GM18520 (cell line): ENCODE measurements around the gene UGP2.
A peak's percentile ranks its signal among the peaks of the same experiment; 100 is the strongest.

Experiments
- ATAC-seq: cut with Tn5 transposase; IDR thresholded peaks from one replicate; pipeline ENCODE4 v1.9.1; 2021; ENCODE audit not compliant: unreplicated experiment

UGP2 gene

GRCh38 chr2:63863707-63864106 is 22.0 kb downstream of the UGP2 start:
- ATAC-seq = no peak

GRCh38 chr2:63865159-63865799 is 23.6 kb downstream of the UGP2 start:
- no peak for ATAC-seq

DNA sequence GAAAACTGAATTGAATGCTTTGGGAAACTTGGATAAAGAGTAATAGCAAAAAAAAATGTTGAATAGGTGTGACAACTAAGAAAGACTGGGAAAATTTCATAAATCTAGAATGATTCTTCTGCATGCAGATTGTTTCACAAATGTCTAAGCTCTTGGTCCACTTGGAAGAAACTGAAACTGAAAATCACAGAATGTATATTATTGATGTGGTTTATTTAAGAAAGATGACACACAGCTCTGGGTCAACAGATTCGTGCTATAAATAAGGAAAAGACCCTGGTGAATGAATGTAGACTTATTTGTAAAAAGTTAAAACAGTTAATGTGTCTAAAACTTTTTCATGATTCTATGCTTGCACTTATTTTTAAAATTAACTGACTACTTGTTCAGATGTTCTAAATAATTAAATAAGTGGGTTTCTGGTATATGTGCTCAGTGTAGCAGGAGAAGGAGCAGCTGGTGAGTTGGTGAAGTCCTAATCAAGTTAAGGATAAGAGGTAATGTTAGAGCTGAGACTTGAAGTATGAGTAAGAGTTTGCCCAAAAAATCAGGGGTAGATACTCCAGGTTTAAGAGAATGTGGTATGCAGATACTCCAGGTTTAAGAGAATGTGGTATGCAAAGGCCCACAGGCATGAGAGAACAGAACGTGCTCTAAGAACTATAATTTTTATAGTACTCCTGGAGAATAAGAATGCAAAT is 24.5 kb downstream of the UGP2 start:
- no peak for ATAC-seq

DNA sequence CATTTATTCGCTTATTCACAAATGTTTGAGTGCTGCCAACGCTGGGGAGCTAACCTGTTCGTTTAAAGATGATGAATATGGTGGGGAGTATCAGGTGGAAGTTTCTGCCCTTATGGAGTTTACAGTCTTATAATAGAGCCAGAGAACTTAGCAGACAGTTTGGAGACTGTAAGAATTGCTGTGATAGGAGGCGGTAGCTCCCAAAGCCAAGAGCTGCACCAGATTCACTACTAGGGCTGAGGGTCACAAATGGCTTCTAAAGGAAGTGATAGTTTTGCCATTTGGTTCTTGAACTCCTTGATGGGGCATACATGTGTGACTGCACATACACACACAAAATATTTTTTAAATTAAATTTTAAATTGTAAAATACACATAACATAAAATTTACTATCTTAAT is 29.0 kb downstream of the UGP2 start:
- no peak for ATAC-seq

DNA sequence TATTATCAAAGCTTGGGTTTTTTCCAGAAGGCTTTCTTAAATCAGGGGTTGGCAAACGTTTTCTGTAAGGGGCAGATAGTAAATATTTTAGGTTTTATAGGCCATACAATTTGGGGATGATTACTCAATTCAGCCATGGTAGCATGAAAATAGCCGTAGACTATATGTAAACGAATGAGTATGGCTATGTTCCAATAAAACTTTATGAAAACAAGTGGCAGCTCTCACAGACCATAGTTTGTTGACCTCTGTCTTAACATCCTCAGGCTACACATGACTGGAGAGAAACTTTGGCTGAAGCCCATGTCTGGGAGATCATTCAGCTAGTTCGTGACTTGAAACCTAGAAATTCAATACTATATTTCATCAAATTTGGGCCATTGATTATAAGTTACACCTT is 30.2 kb downstream of the UGP2 start:
- ATAC-seq = no peak

DNA sequence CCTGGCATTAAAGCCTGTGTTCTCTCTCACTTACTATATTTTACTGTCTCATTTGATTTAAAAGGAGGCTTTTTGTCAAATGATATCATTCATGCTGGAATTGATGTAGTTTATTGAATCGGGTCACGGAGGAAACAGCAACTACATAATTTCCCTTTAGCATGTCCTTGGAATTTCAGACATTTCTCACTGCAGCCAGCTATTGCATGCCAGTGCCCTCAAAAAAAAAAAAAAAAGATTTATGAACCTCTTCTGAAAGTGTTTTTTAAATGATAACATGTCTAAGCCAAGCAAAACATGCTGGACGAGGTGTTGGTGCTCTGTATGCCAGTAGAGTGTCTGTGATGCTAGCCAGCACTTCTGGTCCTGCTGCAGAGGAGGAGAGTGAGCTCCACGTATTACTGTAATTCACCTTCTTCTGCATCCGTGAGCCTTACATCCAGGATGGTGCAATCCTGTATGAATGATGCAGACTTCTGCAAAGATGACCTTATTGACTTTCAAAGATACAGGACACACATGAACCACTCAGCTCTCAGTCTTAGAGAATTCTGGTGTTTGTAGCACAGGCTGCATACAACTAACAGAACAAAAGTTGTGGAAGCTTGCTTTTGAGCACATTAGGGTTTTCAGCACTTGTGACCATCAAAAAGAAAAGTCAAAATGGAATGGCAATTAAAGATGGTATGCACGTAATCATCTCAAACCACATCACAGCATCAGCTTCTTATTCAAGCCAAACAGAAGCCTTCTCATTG is 31.1 kb downstream of the UGP2 start:
- no peak for ATAC-seq

- no peak for ATAC-seq
These were observed 32.8 kb downstream of the UGP2 start for GRCh38 chr2:63874204-63875130.

GRCh38 chr2:63875131-63875527 is 33.4 kb downstream of the UGP2 start:
- no peak for ATAC-seq

DNA sequence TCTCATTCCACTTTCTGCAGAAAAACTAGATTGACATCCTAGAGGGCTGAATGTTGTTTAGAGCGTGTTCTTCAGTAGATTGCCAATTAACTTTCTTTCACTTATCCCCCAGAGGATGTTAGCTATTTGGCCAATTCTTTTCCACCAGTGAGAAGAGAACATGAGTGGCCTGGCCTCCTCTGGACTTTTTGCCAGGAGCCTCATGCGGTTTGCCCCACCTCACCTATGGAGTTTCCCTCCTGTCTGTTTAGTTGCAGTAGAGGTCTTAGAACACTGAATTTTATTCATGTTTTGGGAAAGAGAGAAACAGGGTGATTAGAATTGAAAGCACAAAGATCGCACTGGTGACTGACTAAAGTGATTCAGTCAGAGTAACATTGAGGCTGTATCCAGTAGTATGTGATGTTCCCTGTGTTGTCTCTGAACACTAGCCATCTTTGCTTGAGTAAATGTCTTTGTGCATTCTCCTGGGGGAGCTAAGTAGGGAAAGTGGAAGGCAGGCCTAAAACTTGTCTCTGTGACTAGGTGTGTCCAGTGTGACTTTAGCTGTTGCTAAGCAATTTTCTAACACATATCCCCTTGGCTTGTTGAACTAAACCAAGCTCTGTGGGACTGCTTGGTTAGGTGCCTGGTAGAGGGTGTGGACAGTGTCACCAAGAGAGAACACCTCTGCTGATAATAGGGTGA is 34.0 kb downstream of the UGP2 start:
- no peak for ATAC-seq

DNA sequence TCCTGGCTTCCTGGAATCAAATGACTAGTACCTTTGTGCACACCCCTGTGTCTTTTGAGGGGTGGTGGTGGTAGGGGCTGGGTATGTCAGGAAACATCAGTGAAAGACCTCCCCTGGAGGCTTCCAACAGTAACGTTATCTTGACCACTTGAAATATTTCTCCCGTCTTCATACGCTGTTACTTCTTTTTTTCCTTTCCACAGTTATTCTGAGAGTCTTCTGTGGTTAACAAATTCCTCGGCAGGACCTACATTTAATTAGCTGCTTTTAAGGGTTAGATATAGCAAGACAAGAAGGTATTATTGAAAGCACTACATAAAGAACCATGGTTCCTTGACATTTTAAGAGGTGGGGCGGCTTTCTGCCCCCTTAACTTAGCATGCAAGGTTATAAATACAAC is 34.6 kb downstream of the UGP2 start:
- no peak for ATAC-seq

DNA sequence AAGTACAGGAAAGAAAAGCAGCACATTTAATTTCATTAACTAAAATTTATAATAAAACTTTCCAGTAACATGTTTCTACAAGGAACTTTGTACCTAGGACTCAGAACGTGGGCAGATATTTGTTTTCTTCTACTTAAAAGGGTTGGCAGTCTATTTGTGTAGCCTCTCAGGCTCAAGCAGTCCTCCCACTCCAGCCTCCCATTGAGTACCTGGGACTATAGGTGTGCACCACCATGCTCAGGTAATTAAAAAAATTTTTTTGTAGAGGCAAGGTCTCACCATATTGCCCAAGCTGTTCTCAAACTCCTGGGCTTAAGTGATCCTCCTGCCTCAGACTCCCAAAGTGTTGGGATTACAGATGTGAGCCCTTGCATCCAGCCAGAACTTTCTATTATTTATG is 36.8 kb downstream of the UGP2 start:
- no peak for ATAC-seq

GRCh38 chr2:63879876-63880433 is 38.3 kb downstream of the UGP2 start:
- no peak for ATAC-seq

DNA sequence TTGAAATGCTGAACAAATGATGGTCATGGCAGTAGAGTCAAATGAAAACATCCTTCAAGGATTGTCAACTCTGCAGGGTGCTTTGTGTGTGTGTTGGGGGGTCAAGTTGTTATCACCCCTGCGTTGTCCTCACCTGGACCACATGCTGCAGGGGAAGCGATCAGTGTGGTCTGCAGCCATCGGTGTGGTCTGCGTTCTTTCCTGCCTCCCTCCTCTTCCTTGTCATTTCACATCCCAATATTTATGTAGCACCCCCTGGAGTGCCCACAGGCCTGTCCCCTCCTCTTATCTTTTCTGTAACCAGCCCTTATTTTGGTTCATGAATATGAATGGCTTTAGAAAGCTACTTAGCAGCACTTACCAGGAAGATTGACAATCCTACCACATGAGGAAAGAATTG is 38.9 kb downstream of the UGP2 start:
- ATAC-seq = no peak

DNA sequence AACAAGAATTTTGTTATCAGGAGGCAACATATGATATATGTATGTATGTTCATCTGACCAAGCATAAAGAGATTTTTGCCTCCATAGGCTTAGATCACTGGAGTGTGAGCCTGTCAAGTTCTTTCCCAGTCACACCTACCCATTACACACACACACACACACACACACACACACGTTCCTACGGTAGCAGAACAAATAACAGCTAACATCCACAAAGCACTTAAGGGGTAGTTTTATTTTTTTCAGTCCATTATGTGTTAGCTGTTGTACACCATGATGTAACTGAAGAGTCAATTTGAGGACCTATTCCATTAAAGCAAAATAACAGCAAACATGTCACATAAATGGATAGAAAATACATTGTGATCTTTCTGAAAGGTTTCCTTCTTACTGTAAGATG is 39.5 kb downstream of the UGP2 start:
- ATAC-seq = no peak

DNA sequence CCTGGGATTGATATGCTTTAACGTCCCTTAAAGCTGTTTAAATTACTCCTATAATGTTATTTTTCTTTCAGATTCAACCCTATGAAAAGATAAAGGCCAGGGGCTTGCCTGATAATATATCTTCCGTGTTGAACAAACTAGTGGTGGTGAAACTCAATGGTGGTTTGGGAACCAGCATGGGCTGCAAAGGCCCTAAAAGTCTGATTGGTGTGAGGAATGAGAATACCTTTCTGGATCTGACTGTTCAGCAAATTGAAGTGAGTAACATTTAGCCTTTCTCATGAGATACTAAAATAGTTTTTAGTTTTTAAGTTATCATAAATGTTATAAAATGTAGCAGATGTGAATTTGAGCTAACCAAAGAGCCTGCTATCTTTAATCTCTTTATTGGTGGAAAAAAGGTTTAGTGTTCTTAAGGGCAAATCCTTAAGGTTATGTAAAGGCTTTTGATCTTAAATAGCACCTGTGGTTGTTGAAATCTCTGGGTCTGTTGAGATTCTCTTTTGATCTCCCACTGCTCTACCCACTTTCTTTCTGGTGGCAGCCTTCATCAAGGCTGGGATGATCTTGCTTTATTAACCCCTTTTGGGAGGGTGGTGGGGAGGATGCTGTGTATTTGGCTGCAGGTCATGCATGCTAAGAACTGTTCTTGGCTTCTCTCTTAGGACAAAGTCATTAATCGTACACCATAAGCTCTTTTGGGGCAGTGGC is 40.9 kb downstream of the UGP2 start:
- no peak for ATAC-seq

DNA sequence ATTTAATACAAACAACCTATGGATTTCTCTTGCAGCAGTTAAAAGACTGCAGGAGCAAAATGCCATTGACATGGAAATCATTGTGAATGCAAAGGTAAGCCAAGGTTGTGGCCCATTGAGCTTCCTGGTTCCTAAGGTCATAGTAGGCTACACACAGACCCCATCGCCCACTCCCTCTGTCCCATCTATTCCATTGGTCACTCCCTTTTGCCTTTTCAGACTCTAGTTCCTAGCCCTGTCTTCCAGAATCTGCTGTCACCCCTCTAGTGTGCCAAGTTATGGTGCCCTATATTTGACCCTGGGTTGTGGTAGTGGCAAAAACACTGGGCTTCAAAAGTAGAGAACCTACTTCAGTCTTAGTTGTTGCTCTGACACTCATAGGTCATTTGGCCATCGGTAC is 44.7 kb downstream of the UGP2 start:
- no peak for ATAC-seq

GRCh38 chr2:63888053-63888452 is 46.4 kb downstream of the UGP2 start:
- no peak for ATAC-seq

DNA sequence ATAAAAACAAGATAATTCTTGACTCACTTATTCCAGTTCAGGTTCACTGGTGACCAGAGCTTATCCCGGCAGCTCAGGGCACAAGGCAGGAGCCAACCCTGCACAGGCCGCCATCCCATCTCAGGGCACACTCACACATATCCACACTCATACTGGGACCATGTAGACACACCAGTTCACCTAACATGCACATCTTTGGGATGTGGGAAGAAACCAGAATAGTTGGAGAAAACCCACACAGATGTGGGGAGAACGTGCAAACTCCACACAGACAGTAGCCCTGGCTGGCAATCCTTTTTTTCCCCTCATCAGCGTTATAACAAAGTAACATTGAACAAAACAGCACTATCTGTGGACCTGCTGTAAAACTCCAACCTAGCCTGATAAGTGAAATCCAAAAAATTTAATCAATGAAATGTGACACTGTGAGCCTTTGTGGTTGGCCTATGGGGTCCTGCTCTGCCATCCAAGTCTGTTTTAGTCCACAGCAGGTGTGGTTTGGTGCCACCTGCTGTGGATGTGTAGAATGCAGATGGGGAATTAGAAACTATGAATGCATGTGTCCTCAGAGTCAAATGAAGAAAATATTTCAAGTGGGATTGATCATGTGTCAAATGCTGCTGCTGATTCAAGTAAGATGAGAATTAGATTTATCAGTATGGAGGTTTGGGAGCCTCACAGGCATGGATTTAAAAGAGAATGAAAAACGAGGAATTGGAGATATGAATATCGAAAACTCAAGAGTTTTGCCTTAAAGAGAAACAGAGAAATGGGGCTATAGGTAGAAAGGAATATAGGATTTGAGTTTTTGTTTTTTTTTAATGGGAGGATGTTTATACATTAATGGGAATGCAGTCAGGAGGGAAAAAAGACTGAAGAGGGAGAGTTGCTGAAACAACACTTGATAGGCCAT is 47.0 kb downstream of the UGP2 start:
- peak; percentile 71 for ATAC-seq

GRCh38 chr2:63890678-63891077 is 49.0 kb downstream of the UGP2 start:
- ATAC-seq = no peak
